Measurements from ENCODE around the gene HOXA13.

The HOXA13 gene

DNA sequence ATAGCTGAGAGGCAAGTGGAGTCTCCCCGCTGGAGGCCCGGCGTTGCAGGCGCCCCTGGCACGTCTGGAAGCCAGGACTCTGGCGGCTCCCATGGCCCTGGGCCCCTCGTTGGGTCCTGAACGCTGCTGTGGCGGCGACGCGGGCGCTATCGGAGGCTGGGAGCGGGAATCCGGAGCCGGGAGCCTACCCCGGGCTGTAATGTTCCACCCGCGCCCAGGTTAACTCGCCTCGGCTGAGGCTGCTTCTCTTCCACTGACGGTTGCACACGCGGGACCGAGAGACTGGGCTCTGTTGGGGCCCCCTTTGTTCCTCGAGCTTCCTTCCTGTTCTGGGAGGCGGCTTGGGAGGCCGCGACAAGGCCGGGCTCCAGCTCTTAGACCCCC, 55.1 kb downstream of the HOXA13 start:
- DNase-seq, result no peak
